Lower leg skin (tissue), 4 donors: ENCODE results near the gene ARFRP1. TPM values are rescaled to one million over a fixed set of nuclear protein-coding genes. Genes with fewer than 3 reads are reported as not detected.

Experiments used
- DNase-seq, 2 donors: peaks; one replicate each; pipeline ENCODE4 v3.0.0-alpha.2; 2019; ENCODE audit warnings: low spot score in 2 of 2
- H3K4me3 ChIP-seq: fragments of 200-600 bp; sonication (generic); 2 replicates; pipeline ENCODE4 v1.5.1; 2017; ENCODE audit warnings: mild to moderate bottlenecking, low read depth; ENCODE audit not compliant: poor library complexity, severe bottlenecking
- CTCF ChIP-seq, 3 donors: fragments of 450-650 bp; IDR thresholded peaks; one replicate each; pipeline ENCODE4 v1.5.1; 2016; ENCODE audit warnings: antibody characterized with exemption in 3 of 3, mild to moderate bottlenecking in 3 of 3, moderate library complexity in 2 of 3
- POLR2A ChIP-seq, 2 donors: fragments of 450-650 bp; IDR thresholded peaks; one replicate each; pipeline ENCODE4 v1.6.1; 2016 to 2017; ENCODE audit warnings: antibody characterized with exemption in 2 of 2, mild to moderate bottlenecking in 1 of 2, moderate library complexity in 1 of 2
- WGBS, 2 donors: methylation state at CpG; one replicate each; pipeline ENCODE4 v1.1.5; 2018; 5-methylcytosine and 5-hydroxymethylcytosine counted together
- intact Hi-C: fragments of 100-400 bp; cut with DNase I; formaldehyde crosslinking; loops from one replicate; pipeline ENCODE4 v1.15.0; 2023; ENCODE audit warnings: low total_unique reads
- total RNA-seq, 4 donors: library from RNA; depleted of rRNA; stranded (reverse); fragments of >200 nt; gene quantifications; one replicate each; pipeline ENCODE4 v1.1.0, GENCODE V29; 2016

Gene ARFRP1
- total RNA-seq, 4 donors from 2014 or later, result 20.7 to 42.6 (median 34.7) TPM

GRCh38 chr20:63689046-63690002, 18.5 kb downstream of the ARFRP1 start:
- TF ChIP-seq CTCF (IDR thresholded peaks at IDR 0.05) (no peak), POLR2A (IDR thresholded peaks at IDR 0.05) (no peak)
- WGBS, 2 donors, result 86 to 88% methylated on average over 32 to 38 of the region's 44 CpGs
- no peak for DNase-seq
- no peak overlapping the region for H3K4me3 ChIP-seq
- intact Hi-C loops, result no loop called here

- intact Hi-C loops, result no loop called here
- 72 to 74% methylated on average over 31 of the region's 31 CpGs for WGBS, 2 donors
- no peak for DNase-seq
- TF ChIP-seq CTCF (IDR thresholded peaks at IDR 0.05), result no peak
- TF ChIP-seq POLR2A (IDR thresholded peaks at IDR 0.05), result no peak
- no peak overlapping the region for H3K4me3 ChIP-seq
Measured at GRCh38 chr20:63688228-63689045, 19.3 kb downstream of the ARFRP1 start.

GRCh38 chr20:63687419-63688178, 20.2 kb downstream of the ARFRP1 start:
- WGBS, 2 donors, result 89 to 90% methylated on average over 16 to 26 of the region's 29 CpGs
- H3K4me3 ChIP-seq, result no peak overlapping the region
- intact Hi-C loops, result no loop called here
- TF ChIP-seq POLR2A (IDR thresholded peaks at IDR 0.05) (no peak), CTCF (IDR thresholded peaks at IDR 0.05) (no peak)
- DNase-seq, result no peak

- intact Hi-C loops, result no loop called here
- TF ChIP-seq POLR2A (IDR thresholded peaks at IDR 0.05) (no peak), CTCF (IDR thresholded peaks at IDR 0.05) (no peak)
- no peak overlapping the region for H3K4me3 ChIP-seq
- 25 to 29% methylated on average over 35 to 43 of the region's 45 CpGs for WGBS, 2 donors
- peak; percentile 73 to 94 for DNase-seq
Measured at GRCh38 chr20:63686492-63687321, 21.1 kb downstream of the ARFRP1 start.

- TF ChIP-seq CTCF (IDR thresholded peaks at IDR 0.05) (no peak), POLR2A (IDR thresholded peaks at IDR 0.05) (no peak)
- H3K4me3 ChIP-seq, result no peak overlapping the region
- 73 to 100% methylated on average over 11 to 16 of the region's 24 CpGs for WGBS, 2 donors
- DNase-seq, result no peak
- intact Hi-C loops, result no loop called here
Measured at GRCh38 chr20:63686094-63686491, 21.7 kb downstream of the ARFRP1 start.
